Neuronal stem cell (in vitro differentiated cells): Measurements from ENCODE around the gene PNISR.
A peak's percentile ranks its signal among the peaks of the same experiment; 100 is the strongest.

Experiments
- DNase-seq: peaks from one replicate; pipeline ENCODE4 v3.0.0-alpha.2; 2013; ENCODE audit warnings: low spot score
- H2AFZ ChIP-seq: one replicate; pipeline ENCODE4 v1.6.1; 2013; ENCODE audit warnings: mild to moderate bottlenecking, low read length, inconsistent platforms
- H2AK5ac ChIP-seq: 2 replicates; pipeline ENCODE4 v1.6.1; 2013; ENCODE audit warnings: low read depth, mild to moderate bottlenecking, inconsistent platforms, low read length, moderate library complexity, mixed read lengths
- H2BK120ac ChIP-seq: 2 replicates; pipeline ENCODE4 v1.6.1; 2013; ENCODE audit warnings: low read depth, mild to moderate bottlenecking, inconsistent platforms, low read length, moderate library complexity, mixed read lengths
- H2BK12ac ChIP-seq: one replicate; pipeline ENCODE4 v1.6.1; 2013; ENCODE audit warnings: low read length, inconsistent platforms
- H2BK15ac ChIP-seq: 2 replicates; pipeline ENCODE4 v1.6.1; 2013; ENCODE audit warnings: mild to moderate bottlenecking, low read length, inconsistent platforms, mixed read lengths
- H2BK5ac ChIP-seq: one replicate; pipeline ENCODE4 v1.6.1; 2013; ENCODE audit warnings: inconsistent platforms, mild to moderate bottlenecking, low read length, moderate library complexity
- H3K14ac ChIP-seq: one replicate; pipeline ENCODE4 v1.6.1; 2013; ENCODE audit warnings: low read length, inconsistent platforms
- H3K18ac ChIP-seq: 2 replicates; pipeline ENCODE4 v1.6.1; 2013; ENCODE audit warnings: low read length, inconsistent platforms
- H3K23ac ChIP-seq: 2 replicates; pipeline ENCODE4 v1.6.1; 2013; ENCODE audit warnings: low read depth, mild to moderate bottlenecking, mixed read lengths, low read length, inconsistent platforms; ENCODE audit not compliant: poor library complexity
- H3K27ac ChIP-seq: replicated peaks from 3 replicates; pipeline ENCODE4 v1.5.1; 2013; ENCODE audit warnings: low read length, inconsistent platforms
- H3K27me3 ChIP-seq, 3 experiments: 2 replicates each; pipeline ENCODE4 v1.6.1; 2013; ENCODE audit warnings: low read length in 3 of 3, mild to moderate bottlenecking in 2 of 3, inconsistent platforms in 1 of 3, low read depth in 1 of 3, mixed read lengths in 1 of 3, moderate library complexity in 1 of 3; ENCODE audit not compliant: control insufficient read depth in 3 of 3, insufficient read depth in 3 of 3
- H3K36me3 ChIP-seq, 2 donors: replicated peaks in 1 of 2; 2 replicates each; pipeline ENCODE4 v1.6.1; 2013; ENCODE audit warnings: low read length in 2 of 2; ENCODE audit not compliant: control insufficient read depth in 2 of 2, insufficient read depth in 2 of 2
- H3K4ac ChIP-seq: 2 replicates; pipeline ENCODE4 v1.6.1; 2013; ENCODE audit warnings: inconsistent platforms, mild to moderate bottlenecking, low read length, moderate library complexity
- H3K4me1 ChIP-seq, 2 donors: 1 replicate in 1 of 2; 2 replicates in 1 of 2; pipeline ENCODE4 v1.6.1; 2013; ENCODE audit warnings: low read length in 2 of 2, low read depth in 1 of 2; ENCODE audit not compliant: control insufficient read depth in 2 of 2, insufficient read depth in 1 of 2
- H3K4me2 ChIP-seq: one replicate; pipeline ENCODE4 v1.6.1; 2013; ENCODE audit warnings: mild to moderate bottlenecking, low read length, inconsistent platforms; ENCODE audit not compliant: insufficient read depth, poor library complexity, severe bottlenecking
- H3K4me3 ChIP-seq, 2 donors: 2 replicates each; pipeline ENCODE4 v1.5.1; 2013; ENCODE audit warnings: low read length in 2 of 2, mild to moderate bottlenecking in 2 of 2, inconsistent platforms in 1 of 2, moderate library complexity in 1 of 2
- H3K79me1 ChIP-seq: one replicate; pipeline ENCODE4 v1.6.1; 2013; ENCODE audit warnings: low read depth, mild to moderate bottlenecking, inconsistent platforms, low read length, moderate library complexity
- H3K9ac ChIP-seq: one replicate; pipeline ENCODE4 v1.6.1; 2013; ENCODE audit warnings: mild to moderate bottlenecking, low read depth, low read length, inconsistent platforms; ENCODE audit not compliant: poor library complexity
- H3K9me3 ChIP-seq, 2 donors: replicated peaks in 1 of 2; 2 replicates each; pipeline versions ENCODE3 to v1.6.1; 2013; ENCODE audit warnings: low read length in 2 of 2, mild to moderate bottlenecking in 2 of 2, inconsistent platforms in 1 of 2, low read depth in 1 of 2, mixed read lengths in 1 of 2, moderate library complexity in 1 of 2; ENCODE audit not compliant: control insufficient read depth in 2 of 2, insufficient read depth in 1 of 2
- H4K8ac ChIP-seq: one replicate; pipeline ENCODE4 v1.6.1; 2013; ENCODE audit warnings: low read depth, mild to moderate bottlenecking, inconsistent platforms, low read length, moderate library complexity
- H4K91ac ChIP-seq: one replicate; pipeline ENCODE4 v1.6.1; 2013; ENCODE audit warnings: low read length, low read depth, mild to moderate bottlenecking, inconsistent platforms; ENCODE audit not compliant: poor library complexity
- WGBS, 2 donors: extraction: QIAGEN DNeasy Blood & Tissue Kit; methylation state at CpG; one replicate each; pipeline ENCODE4 v1.1.7; 2013; ENCODE audit warnings: missing lambda C conversion rate in 2 of 2, mixed read lengths in 1 of 2; ENCODE audit not compliant: insufficient read length in 2 of 2, insufficient replicate concordance in 1 of 2; ENCODE audit errors: extremely low coverage in 2 of 2; 5-methylcytosine and 5-hydroxymethylcytosine counted together

Gene PNISR

DNA sequence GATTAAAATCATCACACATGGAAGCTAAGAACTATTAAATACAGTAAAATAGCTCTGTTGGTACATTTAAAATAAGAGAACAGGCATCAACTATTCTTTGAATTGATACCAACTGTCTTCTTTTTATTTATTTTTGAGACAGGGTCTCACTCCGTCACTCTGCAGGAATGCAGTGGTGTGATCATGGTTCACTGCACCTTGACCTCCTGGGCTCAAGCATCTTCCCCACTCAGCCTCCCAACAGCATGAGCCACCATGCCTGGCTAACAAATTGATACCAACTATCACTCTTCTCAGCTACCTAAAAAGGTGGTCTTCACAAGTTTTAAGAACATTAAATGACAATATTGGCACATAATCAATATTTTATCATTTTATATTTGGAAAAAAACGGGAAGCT is 7.8 kb upstream of the PNISR start:
- Histone ChIP-seq H2BK120ac (no peak overlapping the region), H3K27ac (no peak overlapping the region), H2BK15ac (no peak overlapping the region), H2BK5ac (no peak overlapping the region), H3K9ac (no peak overlapping the region), H3K79me1 (no peaks in the 10 kb centered on the region), H3K4me3 (no peak overlapping the region), H3K27me3 (no peaks in the 10 kb centered on the region), H4K91ac (no peak overlapping the region), H4K8ac (no peak overlapping the region), H3K4me2 (no peak overlapping the region), H3K36me3 (peaks cover 0 to 38% of the 10 kb centered on the region in 2 donors), H3K18ac (no peak overlapping the region), H3K14ac (no peak overlapping the region), H3K4ac (no peak overlapping the region), H2BK12ac (no peak overlapping the region), H2AFZ (no peak overlapping the region), H3K23ac (no peak overlapping the region), H3K4me1 (peaks cover 1 to 6% of the 10 kb centered on the region in 2 donors), H3K9me3 (no peaks in the 10 kb centered on the region), H2AK5ac (no peak overlapping the region)
- DNase-seq = peak; percentile 36
- WGBS, 2 donors = no CpG with 5 or more reads among the region's 2 CpGs

DNA sequence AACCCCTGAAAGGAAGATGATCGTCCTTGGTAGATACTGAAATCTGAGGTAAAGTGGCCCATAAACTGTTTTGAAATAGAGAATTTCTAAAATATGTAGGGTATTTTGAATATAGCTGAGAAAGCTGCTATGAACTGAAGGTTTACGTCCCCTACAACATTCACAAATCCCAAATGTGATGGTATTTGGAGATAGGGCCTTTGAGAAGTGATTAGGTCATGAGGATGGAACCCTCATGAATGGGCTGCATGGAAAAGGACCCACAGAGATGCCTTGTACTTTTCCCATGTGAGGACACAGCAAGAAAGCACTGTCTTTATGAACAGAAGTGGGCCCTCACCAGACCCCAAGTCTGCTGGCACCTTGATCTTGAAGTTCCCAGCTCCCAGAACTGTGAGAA is 6.8 kb upstream of the PNISR start:
- Histone ChIP-seq H3K4me3 (no peak overlapping the region), H2BK5ac (no peak overlapping the region), H4K8ac (no peak overlapping the region), H3K9ac (no peak overlapping the region), H3K4me1 (peaks cover 1 to 11% of the 10 kb centered on the region in 2 donors), H2BK15ac (no peak overlapping the region), H3K27ac (no peak overlapping the region), H3K14ac (no peak overlapping the region), H2BK12ac (no peak overlapping the region), H3K4me2 (no peak overlapping the region), H2AK5ac (no peak overlapping the region), H3K4ac (no peak overlapping the region), H2BK120ac (no peak overlapping the region), H2AFZ (no peak overlapping the region), H4K91ac (no peak overlapping the region), H3K27me3 (no peaks in the 10 kb centered on the region), H3K36me3 (peaks cover 0 to 45% of the 10 kb centered on the region in 2 donors), H3K9me3 (no peaks in the 10 kb centered on the region), H3K18ac (no peak overlapping the region), H3K79me1 (no peaks in the 10 kb centered on the region), H3K23ac (no peak overlapping the region)
- DNase-seq = no peak
- no CpG with 5 or more reads among the region's 2 CpGs for WGBS, 2 donors

DNA sequence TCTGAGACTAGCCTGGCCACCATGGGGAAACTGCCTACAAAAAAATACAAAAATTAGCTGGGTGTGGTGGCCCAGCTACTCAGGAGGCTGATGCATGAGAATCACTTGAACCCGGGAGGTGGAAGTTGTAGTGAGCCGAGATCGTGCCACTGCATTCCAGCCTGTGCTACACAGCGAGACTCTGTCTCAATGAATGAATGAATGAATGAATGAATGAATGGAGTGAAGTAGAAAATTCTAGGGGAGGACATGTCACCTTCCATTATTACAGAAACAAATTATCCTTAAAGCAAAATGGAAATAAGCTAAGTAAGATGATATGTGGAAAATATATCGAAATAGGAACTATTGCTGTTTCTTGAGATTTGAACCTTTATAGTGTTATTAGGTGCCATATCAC is 2.9 kb upstream of the PNISR start:
- H3K9ac ChIP-seq = no peak overlapping the region
- no peak overlapping the region for H2BK120ac ChIP-seq
- H3K9me3 ChIP-seq = no peaks in the 10 kb centered on the region
- H2BK15ac ChIP-seq = no peak overlapping the region
- H3K18ac ChIP-seq = no peak overlapping the region
- H3K23ac ChIP-seq = no peak overlapping the region
- no peaks in the 10 kb centered on the region for H3K79me1 ChIP-seq
- H3K27me3 ChIP-seq = no peaks in the 10 kb centered on the region
- H3K36me3 ChIP-seq = peaks cover 2 to 44% of the 10 kb centered on the region in 2 donors
- no peak overlapping the region for H2BK5ac ChIP-seq
- no peak overlapping the region for H3K4me3 ChIP-seq
- no peak overlapping the region for H3K4ac ChIP-seq
- no CpG with 5 or more reads among the region's 5 CpGs for WGBS, 2 donors
- no peak overlapping the region for H2AFZ ChIP-seq
- no peak overlapping the region for H4K91ac ChIP-seq
- no peak overlapping the region for H2BK12ac ChIP-seq
- no peak overlapping the region for H4K8ac ChIP-seq
- peaks cover 7 to 15% of the 10 kb centered on the region in 2 donors for H3K4me1 ChIP-seq
- no peak overlapping the region for H3K14ac ChIP-seq
- H3K27ac ChIP-seq = no peak overlapping the region
- DNase-seq = no peak
- H3K4me2 ChIP-seq = no peak overlapping the region
- no peak overlapping the region for H2AK5ac ChIP-seq

- Histone ChIP-seq H3K36me3 (peaks cover 2 to 51% of the 10 kb centered on the region in 2 donors), H3K9ac (no peak overlapping the region), H3K14ac (no peak overlapping the region), H3K4me1 (peaks cover 5 to 10% of the 10 kb centered on the region in 2 donors), H2BK5ac (no peak overlapping the region), H3K79me1 (peaks cover 2% of the 10 kb centered on the region), H2BK15ac (no peak overlapping the region), H3K4me2 (no peak overlapping the region), H3K27me3 (no peaks in the 10 kb centered on the region), H2AK5ac (no peak overlapping the region), H3K9me3 (peaks cover 0 to 6% of the 10 kb centered on the region in 2 donors), H3K4me3 (peak overlapping the region in 1 of 2 donors; percentile 71), H2BK12ac (no peak overlapping the region), H3K23ac (no peak overlapping the region), H4K8ac (no peak overlapping the region), H3K4ac (no peak overlapping the region), H4K91ac (no peak overlapping the region), H3K18ac (no peak overlapping the region), H2BK120ac (no peak overlapping the region), H2AFZ (peak overlapping the region; percentile 81), H3K27ac (no peak overlapping the region)
- no peak for DNase-seq
- WGBS, 2 donors = no CpG with 5 or more reads among the region's 4 CpGs
These were observed 1.3 kb upstream of the PNISR start for GRCh38 chr6:99426451-99426757.
